Keratinocyte (primary cell): ENCODE results near the gene NFIC. TPM values are rescaled to one million over a fixed set of nuclear protein-coding genes. Genes with fewer than 3 reads are reported as not detected.

Source experiments
- DNase-seq: peaks from one replicate; pipeline ENCODE4 v3.0.0-alpha.2; 2011; ENCODE audit warnings: low read depth, missing footprints, low spot score
- FAIRE-seq: peaks from 2 replicates; lab custom pipeline; 2011; peaks lifted over from hg19 to GRCh38; lab: Jason Lieb, UNC
- H2AFZ ChIP-seq: 2 replicates; pipeline ENCODE4 v1.6.0; 2012; ENCODE audit warnings: low read length, control low read depth, inconsistent platforms; ENCODE audit not compliant: control insufficient read depth
- H3K27ac ChIP-seq: 2 replicates; pipeline ENCODE4 v1.5.1; 2011; ENCODE audit warnings: low read length; ENCODE audit not compliant: control insufficient read depth, insufficient read depth
- H3K27me3 ChIP-seq: 3 replicates; pipeline ENCODE4 v1.6.0; 2011; ENCODE audit warnings: low read length; ENCODE audit not compliant: control insufficient read depth, insufficient read depth; ENCODE audit errors: extremely low read depth
- H3K36me3 ChIP-seq, 2 experiments: 2 replicates in 1 of 2; 3 replicates in 1 of 2; pipeline ENCODE4 v1.5.1; 2011; ENCODE audit warnings: low read length in 2 of 2, mild to moderate bottlenecking in 1 of 2; ENCODE audit not compliant: control insufficient read depth in 2 of 2, insufficient read depth in 2 of 2; ENCODE audit errors: extremely low read depth in 1 of 2
- H3K4me1 ChIP-seq: 3 replicates; pipeline ENCODE4 v1.5.1; 2011; ENCODE audit warnings: low read length; ENCODE audit not compliant: control insufficient read depth, insufficient read depth; ENCODE audit errors: extremely low read depth
- H3K4me2 ChIP-seq: 3 replicates; pipeline ENCODE4 v1.6.0; 2011; ENCODE audit warnings: low read depth, low read length; ENCODE audit not compliant: control insufficient read depth, insufficient read depth; ENCODE audit errors: extremely low read depth
- H3K4me3 ChIP-seq, 3 experiments: fragments of 200-600 bp in 1 of 3; sonication (generic) in 1 of 3; 2 replicates in 2 of 3; 3 replicates in 1 of 3; pipeline ENCODE4 v1.5.1; 2011 to 2016; ENCODE audit warnings: low read length in 3 of 3, mild to moderate bottlenecking in 3 of 3, control low read depth in 2 of 3, inconsistent platforms in 1 of 3, low read depth in 1 of 3, mixed read lengths in 1 of 3, mixed run types in 1 of 3, moderate library complexity in 1 of 3; ENCODE audit not compliant: control insufficient read depth in 2 of 3, insufficient read depth in 2 of 3; ENCODE audit errors: extremely low read depth in 1 of 3
- H3K79me2 ChIP-seq: 2 replicates; pipeline ENCODE4 v1.6.0; 2012; ENCODE audit warnings: low read length; ENCODE audit not compliant: control insufficient read depth, insufficient read depth
- H3K9ac ChIP-seq: 3 replicates; pipeline ENCODE4 v1.6.0; 2011; ENCODE audit warnings: low read length; ENCODE audit not compliant: control insufficient read depth, insufficient read depth; ENCODE audit errors: extremely low read depth
- H3K9me1 ChIP-seq: 3 replicates; pipeline ENCODE4 v1.6.0; 2011; ENCODE audit warnings: low read length; ENCODE audit not compliant: control insufficient read depth, insufficient read depth; ENCODE audit errors: extremely low read depth
- H3K9me3 ChIP-seq: 2 replicates; pipeline ENCODE4 v1.5.1; 2012; ENCODE audit warnings: low read depth, low read length; ENCODE audit not compliant: control insufficient read depth
- H4K20me1 ChIP-seq: 3 replicates; pipeline ENCODE4 v1.6.0; 2011; ENCODE audit warnings: low read length; ENCODE audit not compliant: control insufficient read depth, insufficient read depth; ENCODE audit errors: extremely low read depth
- CTCF ChIP-seq, 3 experiments: IDR thresholded peaks in 1 of 3; conservative IDR thresholded peaks in 1 of 3; optimal IDR thresholded peaks in 1 of 3; 2 replicates in 2 of 3; 3 replicates in 1 of 3; pipeline versions ENCODE3 to v1.5.1; 2011; ENCODE audit warnings: low read length in 3 of 3, mild to moderate bottlenecking in 3 of 3, moderate library complexity in 2 of 3, control low read depth in 1 of 3, inconsistent platforms in 1 of 3; ENCODE audit not compliant: insufficient read depth in 2 of 3; ENCODE audit errors: extremely low read depth in 1 of 3
- EZH2 ChIP-seq: IDR thresholded peaks from one replicate; pipeline ENCODE4 v1.6.1; 2012; ENCODE audit warnings: inconsistent platforms, mild to moderate bottlenecking, low read length, moderate library complexity
- dilution Hi-C: fragments of 300-500 bp; cut with MboI; formaldehyde crosslinking; loops from one replicate; pipeline ENCODE4 v1.7.0; 2020; ENCODE audit warnings: low sequenced_read_pairs; ENCODE audit not compliant: extremely low pct_ligation_motif_present
- polyA plus RNA-seq, 5 experiments: library from polyadenylated mRNA; depleted of rRNA in 3 of 5; stranded (reverse) in 3 of 5; stranded (forward) in 1 of 5; unstranded in 1 of 5; fragments of >200 nt; gene quantifications; 1 replicate in 1 of 5; 2 replicates in 3 of 5; 3 replicates in 1 of 5; pipeline versions ENCODE4 v1.2.1 to v1.2.3, GENCODE V29; 2011 to 2012; ENCODE audit warnings: missing spikeins in 2 of 5, low read depth in 1 of 5, low replicate concordance in 1 of 5

Gene NFIC
- polyA plus RNA-seq, 1 donor (not counting 4 experiments of a cell fraction or from before 2014, with no cell fraction given), result 2.4 TPM

GRCh38 chr19:3514930-3515329, 148.5 kb downstream of the NFIC start:
- H2AFZ ChIP-seq, result no peak overlapping the region
- peaks cover 93% of the 10 kb centered on the region for H3K79me2 ChIP-seq
- peaks cover 5% of the 10 kb centered on the region for H3K9me1 ChIP-seq
- DNase-seq (no peak), FAIRE-seq (no peak)
- peaks cover 53% of the 10 kb centered on the region for H4K20me1 ChIP-seq
- peaks cover 1% of the 10 kb centered on the region for H3K4me1 ChIP-seq
- H3K27ac ChIP-seq, result no peak overlapping the region
- dilution Hi-C loops, result no loop called here
- peaks cover 20 to 26% of the 10 kb centered on the region in 2 experiments for H3K36me3 ChIP-seq
- H3K9ac ChIP-seq, result no peak overlapping the region
- TF ChIP-seq CTCF (optimal IDR thresholded peaks at IDR 0.05 in 1 of 3, IDR thresholded peaks at IDR 0.05 in 1 of 3, conservative IDR thresholded peaks at IDR 0.05 in 1 of 3; ENCODE audit: extremely low read depth in 1 of 3, insufficient read depth in 2 of 3, low read length in 3 of 3) (no peak), EZH2 (no peak)
- H3K4me3 ChIP-seq, result no peak overlapping the region
- no peaks in the 10 kb centered on the region for H3K27me3 ChIP-seq
- H3K4me2 ChIP-seq, result no peak overlapping the region
- H3K9me3 ChIP-seq, result no peaks in the 10 kb centered on the region

GRCh38 chr19:3515891-3516422, 149.6 kb downstream of the NFIC start:
- DNase-seq (no peak), FAIRE-seq (no peak)
- H3K27me3 ChIP-seq, result no peaks in the 10 kb centered on the region
- no peaks in the 10 kb centered on the region for H3K9me3 ChIP-seq
- peaks cover 15 to 19% of the 10 kb centered on the region in 2 experiments for H3K36me3 ChIP-seq
- peaks cover 9% of the 10 kb centered on the region for H3K4me1 ChIP-seq
- H3K9me1 ChIP-seq, result peaks cover 5% of the 10 kb centered on the region
- peaks cover 56% of the 10 kb centered on the region for H4K20me1 ChIP-seq
- dilution Hi-C loops, result no loop called here
- no peak overlapping the region for H3K9ac ChIP-seq
- TF ChIP-seq EZH2 (no peak), CTCF (optimal IDR thresholded peaks at IDR 0.05 in 1 of 3, IDR thresholded peaks at IDR 0.05 in 1 of 3, conservative IDR thresholded peaks at IDR 0.05 in 1 of 3; ENCODE audit: extremely low read depth in 1 of 3, insufficient read depth in 2 of 3, low read length in 3 of 3) (no peak)
- H3K27ac ChIP-seq, result no peak overlapping the region
- no peak overlapping the region for H2AFZ ChIP-seq
- peaks cover 84% of the 10 kb centered on the region for H3K79me2 ChIP-seq
- H3K4me2 ChIP-seq, result no peak overlapping the region
- no peak overlapping the region for H3K4me3 ChIP-seq
